GM10266 (cell line): ENCODE results near the gene SPTBN4.

Experiments
- DNase-seq: peaks from one replicate; pipeline ENCODE4 v3.0.0; 2012; ENCODE audit errors: extremely low spot score
- TF ChIP-seq, protein P1 (sequence below): IDR thresholded peaks from 2 replicates; pipeline ENCODE4 v1.5.1; 2012; ENCODE audit warnings: mild to moderate bottlenecking, low read depth; ENCODE audit not compliant: control insufficient read depth, insufficient read depth; ENCODE audit errors: missing control alignments

SPTBN4 gene

DNA sequence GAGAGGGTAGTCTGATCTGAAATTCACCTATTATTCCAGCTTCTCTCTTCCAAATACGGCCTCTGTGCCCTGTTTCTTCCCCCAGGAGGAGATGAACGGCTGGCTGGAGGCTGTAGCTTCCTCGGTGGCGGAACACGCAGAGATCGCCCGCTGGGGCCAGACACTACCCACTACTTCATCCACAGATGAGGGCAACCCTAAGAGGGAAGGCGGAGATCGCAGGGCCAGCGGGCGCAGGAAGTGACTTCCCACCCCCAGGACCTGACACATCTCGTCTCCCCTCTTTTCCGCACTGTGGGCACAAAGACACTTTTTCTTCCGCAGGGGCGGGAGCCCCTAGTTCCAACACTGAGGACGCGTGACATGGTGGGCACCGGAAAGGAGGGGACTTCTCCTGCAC lies 108.5 kb downstream of the SPTBN4 start:
- DNase-seq = no peak
- TF ChIP-seq, protein P1, sequence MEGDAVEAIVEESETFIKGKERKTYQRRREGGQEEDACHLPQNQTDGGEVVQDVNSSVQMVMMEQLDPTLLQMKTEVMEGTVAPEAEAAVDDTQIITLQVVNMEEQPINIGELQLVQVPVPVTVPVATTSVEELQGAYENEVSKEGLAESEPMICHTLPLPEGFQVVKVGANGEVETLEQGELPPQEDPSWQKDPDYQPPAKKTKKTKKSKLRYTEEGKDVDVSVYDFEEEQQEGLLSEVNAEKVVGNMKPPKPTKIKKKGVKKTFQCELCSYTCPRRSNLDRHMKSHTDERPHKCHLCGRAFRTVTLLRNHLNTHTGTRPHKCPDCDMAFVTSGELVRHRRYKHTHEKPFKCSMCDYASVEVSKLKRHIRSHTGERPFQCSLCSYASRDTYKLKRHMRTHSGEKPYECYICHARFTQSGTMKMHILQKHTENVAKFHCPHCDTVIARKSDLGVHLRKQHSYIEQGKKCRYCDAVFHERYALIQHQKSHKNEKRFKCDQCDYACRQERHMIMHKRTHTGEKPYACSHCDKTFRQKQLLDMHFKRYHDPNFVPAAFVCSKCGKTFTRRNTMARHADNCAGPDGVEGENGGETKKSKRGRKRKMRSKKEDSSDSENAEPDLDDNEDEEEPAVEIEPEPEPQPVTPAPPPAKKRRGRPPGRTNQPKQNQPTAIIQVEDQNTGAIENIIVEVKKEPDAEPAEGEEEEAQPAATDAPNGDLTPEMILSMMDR = no peak

DNA sequence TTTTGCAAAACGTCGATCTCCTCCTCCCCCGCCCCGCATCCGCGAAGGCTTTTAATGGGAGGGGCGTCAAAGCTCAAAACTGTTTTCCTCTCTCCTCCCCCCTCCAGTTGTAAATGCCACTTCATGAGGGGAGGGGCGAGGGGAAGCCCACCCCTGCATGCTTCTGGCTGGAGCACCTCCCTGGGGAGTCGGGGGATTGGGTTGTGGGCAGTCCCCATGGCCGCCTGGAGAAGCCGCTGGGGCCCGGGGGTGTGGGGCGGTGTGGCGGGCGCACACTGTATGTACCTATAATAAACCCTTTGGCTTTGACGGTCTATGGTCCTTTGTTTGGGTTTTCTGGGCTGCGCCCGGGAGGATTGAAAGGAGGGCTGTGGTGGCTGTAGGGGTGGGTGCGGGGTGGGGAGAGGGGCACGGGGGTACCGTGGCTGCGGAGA lies 109.4 kb downstream of the SPTBN4 start:
- TF ChIP-seq, protein P1 = no peak
- DNase-seq = no peak

DNA sequence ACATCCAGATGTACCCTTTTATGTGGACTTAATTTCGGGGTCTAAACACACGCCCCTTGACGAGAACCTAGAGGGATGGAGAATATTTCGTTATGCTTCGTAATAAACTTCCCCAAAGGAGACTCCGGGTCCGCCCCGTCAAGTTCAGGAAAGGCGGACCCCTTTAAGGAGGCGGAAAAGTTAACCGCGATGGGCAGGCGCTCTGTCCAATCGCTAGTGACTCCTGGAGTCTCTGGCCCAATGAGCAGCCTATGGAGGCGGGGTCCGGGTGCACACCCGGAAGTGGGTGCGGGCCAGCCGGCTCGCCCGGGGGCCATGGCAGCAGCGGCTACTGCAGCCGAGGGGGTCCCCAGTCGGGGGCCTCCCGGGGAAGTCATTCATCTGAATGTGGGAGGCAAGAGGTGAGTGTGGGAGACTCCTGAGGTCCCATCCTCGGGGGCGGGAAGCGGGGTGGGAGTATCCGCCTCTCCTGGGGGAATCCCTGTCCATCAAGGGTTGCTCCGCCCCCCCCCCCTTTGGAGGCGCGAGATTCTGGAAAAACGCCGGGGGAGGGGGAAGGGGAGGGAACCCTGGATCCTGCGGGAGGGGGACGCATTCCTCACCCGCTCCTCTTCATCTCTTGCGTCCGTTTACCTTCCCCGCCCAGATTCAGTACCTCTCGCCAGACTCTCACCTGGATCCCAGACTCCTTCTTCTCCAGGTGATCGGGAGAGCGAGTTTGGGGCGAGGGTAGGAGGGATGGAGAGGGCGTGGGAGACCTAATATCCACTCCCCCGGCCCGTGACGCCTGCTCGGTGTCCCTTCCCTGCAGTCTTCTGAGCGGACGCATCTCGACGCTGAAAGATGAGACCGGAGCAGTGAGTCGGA lies 110.0 kb downstream of the SPTBN4 start, which contains the start of gene SHKBP1:
Gene SHKBP1 (plus strand): TSS at position 289 of the 867 bp plus-strand sequence. CDS start 27 bp downstream, at position 316.
- peak; percentile 99 for DNase-seq
- TF ChIP-seq, protein P1 = no peak

DNA sequence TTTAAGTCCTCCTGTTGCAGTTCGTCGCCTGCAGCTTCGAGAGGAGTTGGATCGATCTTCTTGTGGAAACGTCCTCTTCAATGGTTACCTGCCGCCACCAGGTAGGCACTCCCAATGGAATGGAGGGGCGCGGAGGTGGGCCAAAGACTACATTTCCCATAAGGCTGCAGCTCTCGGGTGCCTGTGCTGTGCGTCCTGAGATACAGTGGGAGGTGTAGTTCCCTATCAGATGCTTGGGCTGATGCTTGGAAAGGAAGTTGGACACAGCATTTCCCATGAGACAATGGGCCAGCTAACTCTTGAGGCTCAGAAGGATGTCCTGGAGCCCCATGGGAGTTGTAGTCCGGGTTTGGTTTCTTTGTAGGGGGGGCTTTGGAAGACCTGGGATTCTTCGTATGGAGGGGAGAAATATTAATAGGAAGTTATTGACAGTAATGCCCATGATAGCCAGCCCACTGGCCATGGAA lies 111.7 kb downstream of the SPTBN4 start:
- DNase-seq = no peak

DNA sequence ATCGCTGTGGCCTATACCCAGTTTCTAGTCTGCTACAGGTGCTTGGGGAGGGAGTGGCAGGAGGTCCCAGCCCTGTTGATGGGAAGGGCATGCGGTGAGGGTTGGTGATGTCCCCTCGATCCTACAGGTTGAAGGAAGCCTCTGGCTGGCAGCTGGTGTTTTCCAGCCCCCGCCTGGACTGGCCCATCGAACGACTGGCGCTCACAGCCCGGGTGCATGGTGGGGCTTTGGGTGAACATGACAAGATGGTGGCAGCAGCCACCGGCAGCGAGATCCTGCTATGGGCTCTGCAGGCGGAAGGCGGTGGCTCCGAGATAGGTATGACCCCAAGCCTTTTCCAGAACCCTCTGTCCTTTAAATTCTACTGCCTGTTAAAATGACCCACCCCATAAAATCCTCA lies 113.8 kb downstream of the SPTBN4 start:
- TF ChIP-seq, protein P1 = no peak
- DNase-seq = no peak

More for the DNA sequence above, 111.7 kb downstream of the SPTBN4 start:
- TF ChIP-seq, protein P1 = no peak

DNA sequence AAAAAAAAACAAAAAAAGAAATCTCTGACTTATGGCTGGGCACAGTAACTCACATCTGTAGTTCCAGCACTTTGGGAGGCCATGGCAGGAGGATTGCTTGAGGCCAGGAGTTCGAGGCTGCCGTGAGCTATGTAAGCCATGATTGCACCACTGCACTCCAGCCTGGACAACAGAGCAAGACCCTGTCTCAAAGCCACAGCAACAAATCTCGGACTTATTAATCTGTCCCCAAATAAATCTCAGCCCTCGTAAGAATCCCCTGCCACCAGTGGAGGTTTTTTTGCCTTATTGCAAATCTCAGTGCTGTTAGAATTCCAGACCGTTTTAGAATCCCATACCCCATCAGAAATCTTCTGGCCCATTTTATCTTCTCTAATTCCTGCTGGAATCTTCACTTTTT lies 114.7 kb downstream of the SPTBN4 start:
- DNase-seq = no peak
- TF ChIP-seq, protein P1 = no peak

DNA sequence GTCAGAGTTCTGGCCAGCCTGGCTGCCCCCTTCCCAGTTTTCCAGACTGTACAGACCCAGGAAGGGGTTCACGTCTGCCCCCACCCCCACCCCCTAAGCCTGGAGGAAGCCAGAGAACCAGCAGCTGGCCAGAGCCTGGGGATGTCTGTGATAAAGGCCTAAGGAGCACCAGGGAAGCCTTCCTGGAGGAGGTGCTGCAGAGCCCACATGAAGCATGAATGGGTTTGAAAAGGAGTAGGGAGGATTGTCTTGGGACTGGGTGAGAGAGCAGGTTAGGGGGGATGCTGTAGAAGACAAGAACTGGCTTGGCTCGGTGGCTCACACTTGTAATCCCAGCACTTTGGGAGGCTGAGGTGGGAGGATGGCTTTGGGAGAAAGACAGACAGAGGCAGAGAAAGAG lies 115.7 kb downstream of the SPTBN4 start:
- TF ChIP-seq, protein P1 = no peak
- no peak for DNase-seq
